ENCODE results near the gene CREB5.

The CREB5 gene

GRCh38 chr7:28836716-28837115 is 424.4 kb downstream of the CREB5 start:
- DNase-seq, result no peak

GRCh38 chr7:28837216-28837615 is 424.9 kb downstream of the CREB5 start:
- DNase-seq, result no peak

- DNase-seq, result no peak
These were observed 428.3 kb downstream of the CREB5 start for GRCh38 chr7:28840592-28840995.

- DNase-seq, result no peak
These were observed 429.4 kb downstream of the CREB5 start for GRCh38 chr7:28841766-28842165.

- DNase-seq, result no peak
These were observed 430.5 kb downstream of the CREB5 start for GRCh38 chr7:28842769-28843295.

GRCh38 chr7:28845106-28845505 is 432.8 kb downstream of the CREB5 start:
- DNase-seq, result no peak

- no peak for DNase-seq
These were observed 434.9 kb downstream of the CREB5 start for GRCh38 chr7:28847176-28847575.

GRCh38 chr7:28847681-28848080 is 435.4 kb downstream of the CREB5 start:
- DNase-seq, result no peak

GRCh38 chr7:28848906-28849305 is 436.6 kb downstream of the CREB5 start:
- DNase-seq, result no peak

- DNase-seq, result no peak
These were observed 438.4 kb downstream of the CREB5 start for GRCh38 chr7:28850699-28851098.

GRCh38 chr7:28853150-28853549 is 440.8 kb downstream of the CREB5 start:
- no peak for DNase-seq

- DNase-seq, result peak; percentile 34 to 44
These were observed 441.8 kb downstream of the CREB5 start for GRCh38 chr7:28853834-28854749.

- DNase-seq, result no peak
These were observed 442.4 kb downstream of the CREB5 start for GRCh38 chr7:28854750-28855074.

- no peak for DNase-seq
These were observed 443.4 kb downstream of the CREB5 start for GRCh38 chr7:28855538-28856217.

- no peak for DNase-seq
These were observed 444.3 kb downstream of the CREB5 start for GRCh38 chr7:28856656-28857055.

GRCh38 chr7:28858206-28858605 is 445.9 kb downstream of the CREB5 start:
- no peak for DNase-seq

GRCh38 chr7:28858895-28859294 is 446.6 kb downstream of the CREB5 start:
- DNase-seq, result no peak

- no peak for DNase-seq
These were observed 449.5 kb downstream of the CREB5 start for GRCh38 chr7:28861825-28862224.

GRCh38 chr7:28862595-28863272 is 450.4 kb downstream of the CREB5 start:
- DNase-seq, result no peak

GRCh38 chr7:28865601-28866144 is 453.4 kb downstream of the CREB5 start:
- DNase-seq, result no peak

- DNase-seq, result no peak
These were observed 456.4 kb downstream of the CREB5 start for GRCh38 chr7:28868712-28869111.

GRCh38 chr7:28871077-28871476 is 458.8 kb downstream of the CREB5 start:
- DNase-seq, result no peak

- no peak for DNase-seq
These were observed 459.3 kb downstream of the CREB5 start for GRCh38 chr7:28871631-28872030.
